HEK293 (cell line): ENCODE results near the gene RFTN1.

ENCODE experiments used
- CTCF ChIP-seq: fragments of 450-650 bp; formaldehyde crosslinking; IDR thresholded peaks from 2 replicates; pipeline ENCODE4 v1.5.1; 2016; ENCODE audit warnings: missing biosample characterization, missing genetic modification characterization
- GLI2 ChIP-seq: fragments of 450-650 bp; formaldehyde crosslinking; IDR thresholded peaks from 2 replicates; pipeline ENCODE4; 2017; ENCODE audit warnings: missing biosample characterization, missing genetic modification characterization, low read depth, borderline replicate concordance
- KLF8 ChIP-seq: fragments of 450-650 bp; formaldehyde crosslinking; IDR thresholded peaks from 2 replicates; pipeline ENCODE4 v1.5.1; 2016; ENCODE audit warnings: missing biosample characterization, missing genetic modification characterization
- YY1 ChIP-seq: fragments of 450-650 bp; formaldehyde crosslinking; IDR thresholded peaks from 2 replicates; pipeline ENCODE4 v1.5.1; 2018; ENCODE audit warnings: missing biosample characterization, missing genetic modification characterization
- ZBTB7A ChIP-seq: fragments of 450-650 bp; formaldehyde crosslinking; IDR thresholded peaks from 2 replicates; pipeline ENCODE4 v1.5.1; 2016; ENCODE audit warnings: low read depth, missing biosample characterization, missing genetic modification characterization
- ZNF239 ChIP-seq: fragments of 450-650 bp; formaldehyde crosslinking; IDR thresholded peaks from 2 replicates; pipeline ENCODE4 v1.5.1; 2016; ENCODE audit warnings: missing biosample characterization, missing genetic modification characterization
- ZNF580 ChIP-seq: fragments of 450-650 bp; formaldehyde crosslinking; IDR thresholded peaks from 2 replicates; pipeline ENCODE4 v1.5.1; 2016; ENCODE audit warnings: missing biosample characterization, missing genetic modification characterization
- ZNF792 ChIP-seq: fragments of 450-650 bp; formaldehyde crosslinking; IDR thresholded peaks from 2 replicates; pipeline ENCODE4 v1.5.1; 2016; ENCODE audit warnings: missing biosample characterization, missing genetic modification characterization
- TF ChIP-seq, protein P1 (sequence below): fragments of 450-650 bp; formaldehyde crosslinking; IDR thresholded peaks from 2 replicates; pipeline ENCODE4 v1.5.1; 2016; ENCODE audit warnings: missing biosample characterization, missing genetic modification characterization
- TF ChIP-seq, protein P2 (sequence below): fragments of 450-650 bp; formaldehyde crosslinking; IDR thresholded peaks from 2 replicates; pipeline ENCODE4 v1.5.1; 2016; ENCODE audit warnings: missing biosample characterization, missing genetic modification characterization
- TF ChIP-seq, protein P3 (sequence below): fragments of 450-650 bp; formaldehyde crosslinking; IDR thresholded peaks from 2 replicates; pipeline ENCODE4 v1.5.1; 2016; ENCODE audit warnings: missing biosample characterization, missing genetic modification characterization

DNA sequence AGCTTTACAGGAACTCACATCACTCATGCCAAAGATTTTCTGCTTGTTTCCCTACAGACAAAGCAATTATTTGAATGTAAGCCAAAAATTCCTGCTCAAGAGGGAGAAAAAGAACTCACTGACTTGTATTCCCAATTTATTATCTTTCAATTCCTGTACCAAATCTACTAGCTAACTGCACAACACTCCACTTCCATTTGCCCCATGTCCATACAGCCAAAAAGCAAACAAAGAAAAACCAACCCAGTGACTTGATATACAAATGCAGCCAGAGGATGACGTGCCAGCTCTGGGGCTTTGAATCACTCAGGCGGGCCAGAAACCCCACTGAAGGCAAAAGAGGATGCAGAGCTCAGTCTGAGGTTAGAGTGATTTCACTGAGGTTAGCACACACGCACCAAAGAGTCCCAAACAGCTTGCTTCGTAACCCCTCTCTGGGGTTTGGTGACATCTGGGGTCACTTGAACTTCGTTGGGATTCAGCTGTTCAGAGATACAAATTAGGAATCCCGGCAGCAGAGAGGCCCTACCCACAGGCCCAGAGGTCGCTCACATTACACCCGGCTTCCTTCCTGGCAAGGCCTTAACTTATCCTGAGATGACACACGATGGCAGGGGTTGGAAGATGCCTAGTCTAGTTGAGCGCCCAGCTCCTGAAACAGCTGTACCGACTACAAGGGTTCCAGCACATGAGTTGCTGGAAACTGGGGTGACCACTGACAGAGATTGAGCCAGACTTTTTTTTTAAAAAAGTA, 1.6 kb downstream of the RFTN1 start:
- TF ChIP-seq, protein P1, sequence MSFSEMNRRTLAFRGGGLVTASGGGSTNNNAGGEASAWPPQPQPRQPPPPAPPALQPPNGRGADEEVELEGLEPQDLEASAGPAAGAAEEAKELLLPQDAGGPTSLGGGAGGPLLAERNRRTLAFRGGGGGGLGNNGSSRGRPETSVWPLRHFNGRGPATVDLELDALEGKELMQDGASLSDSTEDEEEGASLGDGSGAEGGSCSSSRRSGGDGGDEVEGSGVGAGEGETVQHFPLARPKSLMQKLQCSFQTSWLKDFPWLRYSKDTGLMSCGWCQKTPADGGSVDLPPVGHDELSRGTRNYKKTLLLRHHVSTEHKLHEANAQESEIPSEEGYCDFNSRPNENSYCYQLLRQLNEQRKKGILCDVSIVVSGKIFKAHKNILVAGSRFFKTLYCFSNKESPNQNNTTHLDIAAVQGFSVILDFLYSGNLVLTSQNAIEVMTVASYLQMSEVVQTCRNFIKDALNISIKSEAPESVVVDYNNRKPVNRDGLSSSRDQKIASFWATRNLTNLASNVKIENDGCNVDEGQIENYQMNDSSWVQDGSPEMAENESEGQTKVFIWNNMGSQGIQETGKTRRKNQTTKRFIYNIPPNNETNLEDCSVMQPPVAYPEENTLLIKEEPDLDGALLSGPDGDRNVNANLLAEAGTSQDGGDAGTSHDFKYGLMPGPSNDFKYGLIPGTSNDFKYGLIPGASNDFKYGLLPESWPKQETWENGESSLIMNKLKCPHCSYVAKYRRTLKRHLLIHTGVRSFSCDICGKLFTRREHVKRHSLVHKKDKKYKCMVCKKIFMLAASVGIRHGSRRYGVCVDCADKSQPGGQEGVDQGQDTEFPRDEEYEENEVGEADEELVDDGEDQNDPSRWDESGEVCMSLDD (tag by site-specific recombination) = no peak
- TF ChIP-seq CTCF (no peak), ZNF239 (tag by site-specific recombination) (no peak), ZNF580 (no peak), YY1 (tag by site-specific recombination) (no peak), GLI2 (tag by site-specific recombination) (no peak), ZBTB7A (tag by site-specific recombination) (no peak), ZNF792 (tag by site-specific recombination) (no peak), KLF8 (tag by site-specific recombination) (no peak)
- TF ChIP-seq, protein P2, sequence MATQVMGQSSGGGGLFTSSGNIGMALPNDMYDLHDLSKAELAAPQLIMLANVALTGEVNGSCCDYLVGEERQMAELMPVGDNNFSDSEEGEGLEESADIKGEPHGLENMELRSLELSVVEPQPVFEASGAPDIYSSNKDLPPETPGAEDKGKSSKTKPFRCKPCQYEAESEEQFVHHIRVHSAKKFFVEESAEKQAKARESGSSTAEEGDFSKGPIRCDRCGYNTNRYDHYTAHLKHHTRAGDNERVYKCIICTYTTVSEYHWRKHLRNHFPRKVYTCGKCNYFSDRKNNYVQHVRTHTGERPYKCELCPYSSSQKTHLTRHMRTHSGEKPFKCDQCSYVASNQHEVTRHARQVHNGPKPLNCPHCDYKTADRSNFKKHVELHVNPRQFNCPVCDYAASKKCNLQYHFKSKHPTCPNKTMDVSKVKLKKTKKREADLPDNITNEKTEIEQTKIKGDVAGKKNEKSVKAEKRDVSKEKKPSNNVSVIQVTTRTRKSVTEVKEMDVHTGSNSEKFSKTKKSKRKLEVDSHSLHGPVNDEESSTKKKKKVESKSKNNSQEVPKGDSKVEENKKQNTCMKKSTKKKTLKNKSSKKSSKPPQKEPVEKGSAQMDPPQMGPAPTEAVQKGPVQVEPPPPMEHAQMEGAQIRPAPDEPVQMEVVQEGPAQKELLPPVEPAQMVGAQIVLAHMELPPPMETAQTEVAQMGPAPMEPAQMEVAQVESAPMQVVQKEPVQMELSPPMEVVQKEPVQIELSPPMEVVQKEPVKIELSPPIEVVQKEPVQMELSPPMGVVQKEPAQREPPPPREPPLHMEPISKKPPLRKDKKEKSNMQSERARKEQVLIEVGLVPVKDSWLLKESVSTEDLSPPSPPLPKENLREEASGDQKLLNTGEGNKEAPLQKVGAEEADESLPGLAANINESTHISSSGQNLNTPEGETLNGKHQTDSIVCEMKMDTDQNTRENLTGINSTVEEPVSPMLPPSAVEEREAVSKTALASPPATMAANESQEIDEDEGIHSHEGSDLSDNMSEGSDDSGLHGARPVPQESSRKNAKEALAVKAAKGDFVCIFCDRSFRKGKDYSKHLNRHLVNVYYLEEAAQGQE (tag by site-specific recombination) = no peak
- TF ChIP-seq, protein P3, sequence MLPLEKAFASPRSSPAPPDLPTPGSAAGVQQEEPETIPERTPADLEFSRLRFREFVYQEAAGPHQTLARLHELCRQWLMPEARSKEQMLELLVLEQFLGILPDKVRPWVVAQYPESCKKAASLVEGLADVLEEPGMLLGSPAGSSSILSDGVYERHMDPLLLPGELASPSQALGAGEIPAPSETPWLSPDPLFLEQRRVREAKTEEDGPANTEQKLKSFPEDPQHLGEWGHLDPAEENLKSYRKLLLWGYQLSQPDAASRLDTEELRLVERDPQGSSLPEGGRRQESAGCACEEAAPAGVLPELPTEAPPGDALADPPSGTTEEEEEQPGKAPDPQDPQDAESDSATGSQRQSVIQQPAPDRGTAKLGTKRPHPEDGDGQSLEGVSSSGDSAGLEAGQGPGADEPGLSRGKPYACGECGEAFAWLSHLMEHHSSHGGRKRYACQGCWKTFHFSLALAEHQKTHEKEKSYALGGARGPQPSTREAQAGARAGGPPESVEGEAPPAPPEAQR (tag by site-specific recombination) = no peak
